Chondrocyte (in vitro differentiated cells): ENCODE data around the gene ZNF768. TPM values are rescaled to one million over a fixed set of nuclear protein-coding genes. Genes with fewer than 3 reads are reported as not detected.

ENCODE experiments used
- DNase-seq: peaks from one replicate; pipeline ENCODE4 v3.0.0; 2021; ENCODE audit warnings: mixed read lengths, low spot score
- H3K27ac Mint-ChIP-seq: one replicate; pipeline ENCODE4 v1.8.0; 2021; ENCODE audit warnings: mild to moderate bottlenecking, moderate library complexity, mixed read lengths; ENCODE audit not compliant: unreplicated experiment
- H3K27me3 Mint-ChIP-seq: 2 replicates; pipeline ENCODE4 v1.8.0; 2021; ENCODE audit warnings: low read depth, mixed read lengths
- H3K36me3 Mint-ChIP-seq: 2 replicates; pipeline ENCODE4 v1.8.0; 2021; ENCODE audit warnings: low read depth, mixed read lengths
- H3K4me1 Mint-ChIP-seq: 2 replicates; pipeline ENCODE4 v1.8.0; 2021; ENCODE audit warnings: low read depth, mild to moderate bottlenecking, mixed read lengths
- H3K4me3 Mint-ChIP-seq: one replicate; pipeline ENCODE4 v1.8.0; 2021; ENCODE audit warnings: mild to moderate bottlenecking, moderate library complexity, mixed read lengths; ENCODE audit not compliant: unreplicated experiment
- H3K9me3 Mint-ChIP-seq: 2 replicates; pipeline ENCODE4 v1.8.0; 2021; ENCODE audit warnings: low read depth, mixed read lengths
- total RNA-seq: library from RNA; stranded (reverse); gene quantifications from 3 replicates; pipeline ENCODE4 v1.2.1, GENCODE V29; 2021
- TF ChIP-seq, protein P1 (sequence below): fragments of 200-600 bp; sonication (generic); IDR thresholded peaks from 2 replicates; pipeline ENCODE4 v1.5.0; 2021; ENCODE audit warnings: antibody characterized with exemption, mild to moderate bottlenecking, moderate library complexity

ZNF768 gene
- total RNA-seq, 1 donor from 2014 or later = 30.0 TPM

DNA sequence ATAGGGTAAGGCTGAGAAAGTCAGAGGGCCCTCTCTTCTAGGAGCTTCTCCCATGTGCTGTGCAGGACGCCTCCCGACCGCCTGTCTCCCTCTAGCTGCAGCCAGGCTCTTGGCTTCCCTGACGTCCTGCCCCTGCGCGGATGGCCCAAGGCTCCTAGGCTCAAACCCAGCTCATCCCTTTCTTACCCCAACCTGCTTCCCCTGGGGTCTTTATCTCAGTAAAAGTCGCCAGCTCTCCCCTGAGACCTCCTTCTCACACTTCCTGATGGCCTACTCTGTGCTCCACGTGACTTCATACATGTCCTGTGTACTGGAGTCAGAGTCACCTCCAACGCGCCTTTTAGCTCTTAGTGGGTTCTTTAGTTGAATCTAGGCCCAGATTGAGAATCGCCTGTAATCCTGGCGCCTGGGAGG is 9.4 kb upstream of the ZNF768 start:
- Mint-ChIP-seq H3K27ac (peak overlapping the region; percentile 87), H3K4me3 (peak overlapping the region; percentile 88), H3K9me3 (no peaks in the 10 kb centered on the region), H3K36me3 (no peaks in the 10 kb centered on the region), H3K27me3 (no peaks in the 10 kb centered on the region), H3K4me1 (peaks cover 17% of the 10 kb centered on the region)
- DNase-seq = no peak
- TF ChIP-seq, protein P1, sequence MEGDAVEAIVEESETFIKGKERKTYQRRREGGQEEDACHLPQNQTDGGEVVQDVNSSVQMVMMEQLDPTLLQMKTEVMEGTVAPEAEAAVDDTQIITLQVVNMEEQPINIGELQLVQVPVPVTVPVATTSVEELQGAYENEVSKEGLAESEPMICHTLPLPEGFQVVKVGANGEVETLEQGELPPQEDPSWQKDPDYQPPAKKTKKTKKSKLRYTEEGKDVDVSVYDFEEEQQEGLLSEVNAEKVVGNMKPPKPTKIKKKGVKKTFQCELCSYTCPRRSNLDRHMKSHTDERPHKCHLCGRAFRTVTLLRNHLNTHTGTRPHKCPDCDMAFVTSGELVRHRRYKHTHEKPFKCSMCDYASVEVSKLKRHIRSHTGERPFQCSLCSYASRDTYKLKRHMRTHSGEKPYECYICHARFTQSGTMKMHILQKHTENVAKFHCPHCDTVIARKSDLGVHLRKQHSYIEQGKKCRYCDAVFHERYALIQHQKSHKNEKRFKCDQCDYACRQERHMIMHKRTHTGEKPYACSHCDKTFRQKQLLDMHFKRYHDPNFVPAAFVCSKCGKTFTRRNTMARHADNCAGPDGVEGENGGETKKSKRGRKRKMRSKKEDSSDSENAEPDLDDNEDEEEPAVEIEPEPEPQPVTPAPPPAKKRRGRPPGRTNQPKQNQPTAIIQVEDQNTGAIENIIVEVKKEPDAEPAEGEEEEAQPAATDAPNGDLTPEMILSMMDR = peak; percentile 58

DNA sequence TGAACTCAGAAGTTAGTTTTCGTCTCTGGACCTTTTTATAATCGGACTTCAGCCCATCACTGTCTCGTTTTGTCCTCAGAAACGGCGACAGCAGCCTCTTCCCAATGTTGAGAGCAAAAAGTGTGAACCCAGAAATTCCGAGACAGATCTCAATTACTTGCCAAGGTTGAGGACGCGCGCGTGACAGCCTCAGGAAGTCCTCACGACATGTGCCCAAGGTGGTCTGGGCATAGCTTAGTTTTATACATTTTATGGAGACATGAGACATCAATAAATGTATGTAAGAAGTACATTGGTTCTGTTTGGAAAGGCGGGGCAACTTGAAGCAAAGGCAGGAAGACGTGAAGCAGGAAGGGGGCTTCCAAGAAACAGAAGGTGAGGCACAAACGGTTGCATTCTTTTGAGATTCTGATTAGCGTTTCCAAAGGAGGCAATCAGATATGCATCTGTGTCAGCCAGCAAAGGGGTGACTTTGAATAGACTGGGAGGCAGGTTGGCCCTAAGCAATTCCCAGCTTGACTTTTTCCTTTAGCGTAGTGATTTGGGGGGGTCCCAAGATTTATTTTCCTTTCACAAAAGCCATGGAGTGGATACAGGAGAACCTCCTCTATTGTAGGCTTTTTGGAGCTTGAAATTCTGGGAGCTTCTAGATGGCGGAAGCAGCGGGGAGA is 8.9 kb upstream of the ZNF768 start:
- Mint-ChIP-seq H3K27me3 (no peaks in the 10 kb centered on the region), H3K27ac (peak overlapping the region; percentile 87), H3K9me3 (no peaks in the 10 kb centered on the region), H3K4me3 (peak overlapping the region; percentile 88), H3K4me1 (peaks cover 17% of the 10 kb centered on the region), H3K36me3 (no peaks in the 10 kb centered on the region)
- TF ChIP-seq, protein P1 = no peak
- DNase-seq = no peak

DNA sequence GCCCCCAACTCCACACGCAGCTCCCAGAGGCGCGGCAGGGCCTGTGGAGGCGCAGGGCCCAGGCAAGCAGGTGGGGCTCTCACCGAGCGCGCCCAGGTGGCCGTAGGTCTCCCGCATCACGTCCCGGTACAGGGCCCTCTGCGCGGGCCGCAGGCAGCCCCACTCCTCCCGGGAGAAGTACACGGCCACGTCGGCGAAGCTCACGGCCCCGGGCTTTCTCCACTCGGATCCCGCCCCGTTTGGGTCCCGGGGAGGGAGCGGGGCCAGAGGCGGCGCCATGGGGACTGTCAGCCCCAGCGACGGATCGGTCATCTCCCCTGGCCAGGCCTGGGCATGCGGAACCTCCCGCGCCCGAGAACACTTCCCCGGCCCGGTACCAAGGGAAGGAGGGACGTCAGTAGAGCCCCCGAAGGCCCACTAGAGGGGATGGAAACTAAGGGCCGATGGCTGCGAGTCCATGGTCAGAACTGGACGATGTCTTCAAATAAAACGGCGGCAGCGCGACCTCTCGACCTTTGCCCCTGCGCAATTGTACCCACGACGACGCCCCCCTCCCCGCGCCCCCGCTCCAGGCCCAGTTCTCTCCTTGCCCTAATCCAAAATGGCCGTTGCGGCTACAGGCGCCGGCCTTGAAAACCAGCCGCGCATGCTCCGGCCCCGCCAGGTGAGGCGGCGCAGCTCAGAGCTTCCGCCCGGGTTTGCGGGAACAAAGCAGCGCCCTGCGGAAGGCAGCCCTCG is 8.2 kb upstream of the ZNF768 start, which contains the start of gene ZNF747:
Gene ZNF747 (minus strand): TSS at position 491 of the 738 bp plus-strand sequence. CDS start 179 bp downstream, at position 312.
- Mint-ChIP-seq H3K36me3 (no peaks in the 10 kb centered on the region), H3K27ac (peak within 1 kb of the TSS; percentile 87), H3K27me3 (no peaks in the 10 kb centered on the region), H3K4me3 (peak within 1 kb of the TSS; percentile 88), H3K9me3 (no peaks in the 10 kb centered on the region), H3K4me1 (peaks cover 17% of the 10 kb centered on the region)
- DNase-seq = no peak
- TF ChIP-seq, protein P1 = no peak

DNA sequence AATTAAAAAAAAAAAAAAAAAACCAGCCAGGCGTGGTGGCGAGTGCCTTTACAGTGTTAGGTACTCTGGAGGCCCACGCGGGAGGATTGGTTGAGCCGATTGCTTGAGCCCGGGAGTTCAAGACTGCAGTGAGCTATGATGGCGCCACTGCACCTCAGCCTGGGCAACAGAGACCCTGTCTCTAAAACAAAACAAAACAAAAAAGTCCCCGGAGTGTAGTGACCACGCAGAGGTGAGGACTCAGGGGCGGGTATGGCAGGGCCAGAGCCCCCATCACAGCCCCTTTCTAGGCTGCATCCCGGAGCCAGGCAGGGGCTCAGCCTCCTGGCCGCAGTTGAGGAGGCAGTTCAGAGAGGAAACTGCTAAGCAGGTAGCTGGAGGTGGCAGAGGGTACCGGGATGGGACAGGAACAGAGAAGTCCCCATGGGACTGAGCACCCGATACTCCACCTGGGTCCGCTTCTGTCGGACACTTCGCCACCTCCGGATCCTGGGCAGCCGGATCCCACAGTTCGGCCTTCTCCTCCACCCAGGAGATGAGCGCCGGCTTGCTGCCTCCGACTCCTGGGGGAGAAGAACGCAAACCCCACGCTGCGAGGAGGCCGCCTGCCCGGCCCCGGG is 7.5 kb upstream of the ZNF768 start:
- TF ChIP-seq, protein P1 = no peak
- Mint-ChIP-seq H3K4me1 (peaks cover 17% of the 10 kb centered on the region), H3K9me3 (no peaks in the 10 kb centered on the region), H3K36me3 (no peaks in the 10 kb centered on the region), H3K4me3 (peak overlapping the region; percentile 88), H3K27ac (no peak overlapping the region), H3K27me3 (no peaks in the 10 kb centered on the region)
- no peak for DNase-seq

DNA sequence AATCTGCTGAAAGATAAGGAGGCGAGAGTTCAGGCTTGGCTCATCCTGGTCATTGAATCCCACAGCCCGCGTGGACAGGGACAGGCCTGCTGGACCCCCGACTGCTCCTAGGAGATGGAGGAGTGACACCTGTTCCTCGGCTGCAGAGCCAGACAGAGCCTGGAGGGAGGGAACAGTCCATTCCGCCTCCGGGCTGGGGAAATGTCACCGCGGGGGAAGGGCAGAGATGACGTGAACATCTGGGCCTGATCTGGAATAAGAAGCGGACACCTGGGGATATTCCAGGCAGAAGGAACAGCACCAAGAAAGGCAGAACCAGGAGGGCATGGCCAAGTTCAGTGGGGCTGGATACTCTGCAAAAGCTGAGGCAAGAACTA is 6.8 kb upstream of the ZNF768 start:
- no peak overlapping the region for H3K27ac Mint-ChIP-seq
- no peaks in the 10 kb centered on the region for H3K27me3 Mint-ChIP-seq
- H3K4me1 Mint-ChIP-seq = peaks cover 17% of the 10 kb centered on the region
- H3K9me3 Mint-ChIP-seq = no peaks in the 10 kb centered on the region
- peak overlapping the region; percentile 49 for H3K4me3 Mint-ChIP-seq
- no peaks in the 10 kb centered on the region for H3K36me3 Mint-ChIP-seq
- DNase-seq = no peak
- TF ChIP-seq, protein P1 = no peak
